HepG2 (cell line): ENCODE measurements around the gene MRPL27. TPM values are rescaled to one million over a fixed set of nuclear protein-coding genes. Genes with fewer than 3 reads are reported as not detected.

Experiments used
- ATAC-seq: fragments of 200-7000 bp; cut with Tn5 transposase; 3 replicates; pipeline ENCODE4 v1.9.1; 2020; ENCODE audit warnings: mild to moderate bottlenecking, moderate library complexity
- BruUV-seq: library from RNA; stranded (reverse); fragments of 400-500 nt; replicated peaks from 2 replicates; lab custom pipeline; 2021; lab: Mats Ljungman, UMichigan
- CTCF ChIA-PET: fragments of 300-600 bp; formaldehyde crosslinking; extraction: SDS; loops from one replicate; lab custom pipeline; 2021; ENCODE audit warnings: low total read pairs, inconsistent platforms, low intra/inter-chr PET ratio; lab: Yijun Ruan, JAX
- POLR2A ChIA-PET: fragments of 350-600 bp; sonication (Branson Sonifier 250); formaldehyde crosslinking; loops from one replicate; lab custom pipeline; 2020; ENCODE audit warnings: antibody characterized with exemption, inconsistent platforms; lab: Yijun Ruan, JAX
- DNase-seq: peaks from one replicate; pipeline ENCODE4 v3.0.0-alpha.2; 2015; ENCODE audit warnings: low spot score
- FAIRE-seq: peaks from 3 replicates; lab custom pipeline; 2011; peaks lifted over from hg19 to GRCh38; lab: Jason Lieb, UNC
- H2AFZ ChIP-seq: one replicate; pipeline ENCODE4 v1.6.1; 2011; ENCODE audit warnings: low read length, inconsistent platforms
- H3K27ac ChIP-seq: fragments of 300-600 bp; 3 replicates; pipeline ENCODE4 v1.8.0; 2011; ENCODE audit warnings: mixed run types, mild to moderate bottlenecking, mixed read lengths, low read length, inconsistent platforms; ENCODE audit not compliant: insufficient read depth; ENCODE audit errors: extremely low read length
- H3K27me3 ChIP-seq, 2 experiments: fragments of 200-600 bp in 1 of 2; 2 replicates in 1 of 2; 3 replicates in 1 of 2; pipeline versions ENCODE4 v1.6.0 to v1.8.0; 2011; ENCODE audit warnings: low read length in 2 of 2, mild to moderate bottlenecking in 2 of 2, moderate library complexity in 2 of 2, inconsistent platforms in 1 of 2; ENCODE audit not compliant: insufficient read depth in 2 of 2, control insufficient read depth in 1 of 2
- H3K36me3 ChIP-seq, 2 experiments: fragments of 200-600 bp in 1 of 2; replicated peaks in 1 of 2; 2 replicates in 1 of 2; 3 replicates in 1 of 2; pipeline versions ENCODE4 v1.5.1 to v1.8.0; 2011; ENCODE audit warnings: low read length in 2 of 2, inconsistent platforms in 1 of 2; ENCODE audit not compliant: insufficient read depth in 2 of 2, control insufficient read depth in 1 of 2
- H3K4me1 ChIP-seq: 2 replicates; pipeline ENCODE4 v1.5.1; 2012; ENCODE audit warnings: low read length, inconsistent platforms; ENCODE audit not compliant: insufficient read depth
- H3K4me2 ChIP-seq: 2 replicates; pipeline ENCODE4 v1.6.0; 2011; ENCODE audit warnings: low read depth, low read length, inconsistent platforms
- H3K4me3 ChIP-seq, 3 experiments: fragments of 200-600 bp in 1 of 3; sonication (generic), shearing (Covaris generic) in 1 of 3; replicated peaks in 1 of 3; 2 replicates each; pipeline ENCODE4 v1.5.1; 2011 to 2016; ENCODE audit warnings: low read length in 3 of 3, inconsistent platforms in 2 of 3, low read depth in 2 of 3, mild to moderate bottlenecking in 2 of 3, control low read depth in 1 of 3, mixed read lengths in 1 of 3; ENCODE audit not compliant: insufficient read depth in 1 of 3
- H3K79me2 ChIP-seq: one replicate; pipeline ENCODE4 v1.6.1; 2011; ENCODE audit warnings: low read length, inconsistent platforms; ENCODE audit not compliant: insufficient read depth
- H3K9ac ChIP-seq: 2 replicates; pipeline ENCODE4 v1.6.0; 2011; ENCODE audit warnings: mild to moderate bottlenecking, low read depth, low read length, inconsistent platforms; ENCODE audit not compliant: insufficient read depth
- H3K9me3 ChIP-seq: 2 replicates; pipeline ENCODE4 v1.5.1; 2012; ENCODE audit warnings: mild to moderate bottlenecking, low read length
- H4K20me1 ChIP-seq: 2 replicates; pipeline ENCODE4 v1.6.0; 2011; ENCODE audit warnings: inconsistent platforms, mild to moderate bottlenecking, low read length, moderate library complexity; ENCODE audit not compliant: insufficient read depth
- CEBPB ChIP-seq: IDR thresholded peaks from 2 replicates; pipeline ENCODE4 v1.6.1; 2011; ENCODE audit warnings: low read depth, low read length, improper control_type of control experiment, borderline replicate concordance
- CEBPG ChIP-seq: IDR thresholded peaks from 2 replicates; pipeline ENCODE4 v1.6.1; 2016
- FOSL1 ChIP-seq: sonication (generic); formaldehyde crosslinking; IDR thresholded peaks from 2 replicates; pipeline ENCODE4 v1.9.0; 2021; ENCODE audit warnings: missing genetic modification reagents, borderline replicate concordance
- IKZF1 ChIP-seq: fragments of 450-650 bp; IDR thresholded peaks from 2 replicates; pipeline ENCODE4 v1.7.1; 2016
- IKZF5 ChIP-seq: IDR thresholded peaks from 2 replicates; pipeline ENCODE4 v1.6.1; 2018; ENCODE audit warnings: missing genetic modification reagents, mild to moderate bottlenecking, missing compliant biosample characterization
- MAF1 ChIP-seq: sonication (generic); formaldehyde crosslinking; IDR thresholded peaks from 2 replicates; pipeline ENCODE4 v1.5.0; 2020; ENCODE audit warnings: missing genetic modification reagents, borderline replicate concordance
- MTA3 ChIP-seq: sonication (generic); formaldehyde crosslinking; IDR thresholded peaks from 2 replicates; pipeline ENCODE4 v1.4.0; 2020; ENCODE audit warnings: missing genetic modification reagents
- NR2F2 ChIP-seq: IDR thresholded peaks from 2 replicates; pipeline ENCODE4 v1.6.1; 2012; ENCODE audit warnings: low read depth, inconsistent platforms, borderline replicate concordance
- SAP130 ChIP-seq: IDR thresholded peaks from 2 replicates; pipeline ENCODE4 v1.6.1; 2016; ENCODE audit warnings: low read depth
- ZFX ChIP-seq: sonication (generic); formaldehyde crosslinking; IDR thresholded peaks from 2 replicates; pipeline ENCODE4 v1.4.0; 2020; ENCODE audit warnings: mild to moderate bottlenecking, low read depth, missing genetic modification reagents, moderate library complexity
- ZNF180 ChIP-seq: sonication (generic); formaldehyde crosslinking; IDR thresholded peaks from 2 replicates; pipeline ENCODE4 v1.4.0; 2020; ENCODE audit warnings: low read depth, missing genetic modification reagents, borderline replicate concordance
- ZNF329 ChIP-seq: sonication (generic); formaldehyde crosslinking; IDR thresholded peaks from 2 replicates; pipeline ENCODE4 v1.9.0; 2021; ENCODE audit warnings: low read depth, mild to moderate bottlenecking, missing genetic modification reagents
- ZNF597 ChIP-seq: sonication (generic); formaldehyde crosslinking; IDR thresholded peaks from 2 replicates; pipeline ENCODE4 v1.5.0; 2020; ENCODE audit warnings: missing genetic modification reagents
- ZNF614 ChIP-seq: IDR thresholded peaks from 2 replicates; pipeline ENCODE4 v1.6.1; 2018; ENCODE audit warnings: missing biosample characterization, missing genetic modification reagents, inconsistent platforms, borderline replicate concordance
- ZNF644 ChIP-seq: IDR thresholded peaks from 2 replicates; pipeline ENCODE4 v1.6.1; 2016; ENCODE audit warnings: low read depth
- ZNF646 ChIP-seq: sonication (generic); formaldehyde crosslinking; IDR thresholded peaks from 2 replicates; pipeline ENCODE4 v1.9.0; 2021; ENCODE audit warnings: mild to moderate bottlenecking, missing genetic modification reagents
- WGBS: methylation state at CpG from one replicate; pipeline ENCODE4 v1.1.6; 2017; ENCODE audit warnings: low lambda C conversion rate; 5-methylcytosine and 5-hydroxymethylcytosine counted together
- in situ Hi-C: cut with HindIII; loops from 2 replicates; pipeline ENCODE4 v1.10.0; 2017; ENCODE audit warnings: low pct_unique_long_range_greater_than_20kb; ENCODE audit not compliant: extremely low pct_ligation_motif_present
- intact Hi-C: fragments of 100-400 bp; cut with micrococcal nuclease; formaldehyde crosslinking; loops from one replicate; pipeline ENCODE4 v1.10.0; 2022; ENCODE audit not compliant: unreplicated experiment
- polyA plus RNA-seq, 8 experiments: library from polyadenylated mRNA; depleted of rRNA in 3 of 8; stranded (reverse) in 7 of 8; unstranded in 1 of 8; fragments of >200 nt; fragmentation: Illumina TruSeq in 4 of 8; extraction: Trizol in 4 of 8; gene quantifications; 2 replicates each; pipeline versions ENCODE4 v1.2.1 to v1.2.3, GENCODE V29; 2011 to 2016; ENCODE audit warnings: low read depth in 4 of 8, missing spikeins in 1 of 8, mixed read lengths in 1 of 8; ENCODE audit not compliant: insufficient read depth in 1 of 8
- total RNA-seq, 5 experiments: library from RNA; depleted of rRNA; stranded (reverse); fragments of >200 nt; fragmentation: Illumina TruSeq; extraction: Trizol; gene quantifications; 2 replicates each; pipeline ENCODE4 v1.2.3, GENCODE V29; 2016; ENCODE audit warnings: low read depth in 1 of 5

MRPL27 gene
- total and polyA plus RNA-seq, 2 of the 13 experiments (the other 11 are each of a cell fraction or from before 2014, with no cell fraction given): 137 to 217 TPM

- peak; percentile 76 for FAIRE-seq
- ChIA-PET POLR2A (interaction anchor here (0.5 to 3.6 kb wide), 3 partner anchors 9 to 777 kb away, joined by 4 to 29 read pairs (median 5); partner anchors contain the start of gene LRRC59), CTCF (no interaction called here)
- no peak overlapping the region for H3K9ac ChIP-seq
- H3K36me3 ChIP-seq: no peaks in the 10 kb centered on the region
- intact Hi-C loops (no loop called here), in situ Hi-C loops (no loop called here)
- peaks cover 55% of the 10 kb centered on the region for H3K4me1 ChIP-seq
- H4K20me1 ChIP-seq: no peaks in the 10 kb centered on the region
- no peaks in the 10 kb centered on the region for H3K27me3 ChIP-seq
- H3K79me2 ChIP-seq: no peaks in the 10 kb centered on the region
- ATAC-seq: peak; percentile 26; the same call in 1 of the 3 replicates
- peak; percentile 43 for DNase-seq
- no peak overlapping the region for H3K27ac ChIP-seq
- whole genome bisulfite sequencing: 33% methylated on average over 6 of the region's 6 CpGs
- BruUV-seq: no TSS peak
- no peaks in the 10 kb centered on the region for H3K9me3 ChIP-seq
- peak overlapping the region; percentile 75 for H3K4me2 ChIP-seq
- peak overlapping the region in 2 of 3 experiments; percentile 12 to 61; a peak in 1 of 6 replicates for H3K4me3 ChIP-seq
- H2AFZ ChIP-seq: no peak overlapping the region
- TF ChIP-seq ZFX (CRISPR knock-in tag) (0 out of 2 replicates have a peak, but pooled peaks have one; percentile 12), IKZF5 (peak; percentile 23; the same call in 1 of the 2 replicates), MTA3 (CRISPR knock-in tag) (no peak), ZNF646 (CRISPR knock-in tag) (0 out of 2 replicates have a peak, but pooled peaks have one; percentile 11), ZNF614 (0 out of 2 replicates have a peak, but pooled peaks have one; percentile 19), SAP130 (CRISPR knock-in tag) (0 out of 2 replicates have a peak, but pooled peaks have one; percentile 25), CEBPB (peak; percentile 76), NR2F2 (no peak), FOSL1 (CRISPR knock-in tag) (no peak), ZNF329 (CRISPR knock-in tag) (0 out of 2 replicates have a peak, but pooled peaks have one; percentile 19), IKZF1 (no peak), MAF1 (no peak), CEBPG (CRISPR knock-in tag) (peak; percentile 47; the same call in 1 of the 2 replicates), ZNF180 (CRISPR knock-in tag) (no peak), ZNF644 (peak; percentile 25; the same call in 1 of the 2 replicates), ZNF597 (CRISPR knock-in tag) (no peak)
These were observed 47.6 kb upstream of the MRPL27 start for GRCh38 chr17:50420419-50421112.
